ENCODE results near the gene CSMD2.
"Not testable (repeated sequence)": the region's sequence is repeated elsewhere in the genome, so short reads cannot be mapped to it uniquely, and the experiment has no call there.

Gene CSMD2

DNA sequence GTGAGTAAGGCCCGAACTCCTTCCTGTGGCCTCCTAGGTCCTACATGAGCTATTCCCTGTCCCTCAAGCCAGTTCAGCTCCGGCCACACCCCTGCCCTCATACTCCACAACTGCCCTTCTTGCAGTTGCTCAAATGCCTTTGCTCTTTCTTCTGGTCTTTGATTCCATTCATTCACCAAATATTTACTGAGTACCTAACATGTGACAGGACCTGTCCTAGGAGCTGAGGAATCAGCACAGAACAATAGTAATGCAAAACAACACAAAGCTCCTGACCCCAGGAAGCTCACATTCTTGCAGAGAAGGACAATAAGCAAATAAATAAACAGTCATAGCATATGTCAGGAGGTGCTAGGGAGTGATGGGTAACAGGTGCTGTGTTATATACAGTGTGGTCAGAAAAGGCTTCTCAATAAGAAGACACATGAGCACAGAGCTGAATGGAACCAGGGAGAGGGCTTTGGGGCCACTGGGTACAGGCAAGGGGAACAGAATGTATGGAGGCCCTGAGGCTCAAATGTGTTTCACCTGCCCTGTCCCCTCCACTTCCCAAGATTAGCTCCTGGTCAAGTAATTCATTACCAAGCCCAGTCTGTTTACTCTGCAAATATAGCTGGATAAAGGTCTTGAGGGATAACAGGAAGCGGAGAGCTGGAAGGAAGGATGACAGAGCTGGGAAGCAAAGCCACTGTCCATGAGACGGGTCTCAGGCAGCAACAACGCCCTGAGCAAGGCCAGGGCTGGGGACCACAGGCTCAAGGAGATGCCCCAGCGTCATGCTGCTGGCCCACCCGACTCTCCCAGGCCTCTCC lies 145.1 kb downstream of the CSMD2 start:
- H3K9me3 ChIP-seq (ENCODE audit: low read length): no peaks in the 10 kb centered on the region
- no peaks in the 10 kb centered on the region for H3K36me3 ChIP-seq (ENCODE audit: insufficient read depth, low read length)
- H3K4me3 ChIP-seq (ENCODE audit: low read length): no peak overlapping the region
- no peak overlapping the region for H2AFZ ChIP-seq (ENCODE audit: low read depth, low read length)
- H3K27me3 ChIP-seq (ENCODE audit: insufficient read depth, low read length): no peaks in the 10 kb centered on the region
- H3K4me1 ChIP-seq (ENCODE audit: insufficient read depth, low read length): no peaks in the 10 kb centered on the region

- Histone ChIP-seq H3K9me3 (ENCODE audit: low read length) (no peaks in the 10 kb centered on the region), H3K36me3 (ENCODE audit: insufficient read depth, low read length) (no peaks in the 10 kb centered on the region)
Measured at GRCh38 chr1:34018285-34018684, 146.7 kb downstream of the CSMD2 start.

DNA sequence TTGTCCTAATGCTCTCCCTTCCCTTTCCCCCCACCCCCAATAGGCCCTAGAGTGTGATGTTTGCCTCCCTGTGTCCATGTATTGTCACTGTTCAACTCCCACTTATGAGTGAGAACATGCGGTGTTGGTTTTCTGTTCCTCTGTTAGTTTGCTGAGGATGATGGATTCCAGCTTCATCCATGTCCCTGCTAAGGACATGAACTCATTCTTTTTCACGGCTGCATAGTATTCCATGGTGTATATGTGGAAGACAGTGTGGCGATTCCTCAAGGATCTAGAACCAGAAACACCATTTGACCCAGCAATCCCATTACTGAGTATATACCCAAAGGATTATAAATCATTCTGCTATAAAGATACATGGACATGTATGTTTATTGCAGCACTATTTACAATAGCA lies 148.7 kb downstream of the CSMD2 start:
- H2AFZ ChIP-seq (ENCODE audit: low read depth, low read length); H3K4me1 ChIP-seq (ENCODE audit: insufficient read depth, low read length); H3K27me3 ChIP-seq (ENCODE audit: insufficient read depth, low read length); H3K36me3 ChIP-seq (ENCODE audit: insufficient read depth, low read length); H3K9me3 ChIP-seq (ENCODE audit: low read length); H3K4me3 ChIP-seq (ENCODE audit: low read length): not testable (repeated sequence)

More at GRCh38 chr1:34018285-34018684, 146.7 kb downstream of the CSMD2 start:
- Histone ChIP-seq H3K27me3 (ENCODE audit: insufficient read depth, low read length) (no peaks in the 10 kb centered on the region), H2AFZ (ENCODE audit: low read depth, low read length) (no peak overlapping the region), H3K4me3 (ENCODE audit: low read length) (no peak overlapping the region), H3K4me1 (ENCODE audit: insufficient read depth, low read length) (no peaks in the 10 kb centered on the region)

GRCh38 chr1:34013958-34014737 lies 150.9 kb downstream of the CSMD2 start:
- Histone ChIP-seq H3K4me3 (ENCODE audit: low read length) (no peak overlapping the region), H3K27me3 (ENCODE audit: insufficient read depth, low read length) (no peaks in the 10 kb centered on the region), H3K4me1 (ENCODE audit: insufficient read depth, low read length) (no peaks in the 10 kb centered on the region), H3K36me3 (ENCODE audit: insufficient read depth, low read length) (no peaks in the 10 kb centered on the region), H2AFZ (ENCODE audit: low read depth, low read length) (no peak overlapping the region), H3K9me3 (ENCODE audit: low read length) (no peaks in the 10 kb centered on the region)

GRCh38 chr1:34013136-34013535 lies 151.9 kb downstream of the CSMD2 start:
- Histone ChIP-seq H3K27me3 (ENCODE audit: insufficient read depth, low read length) (no peaks in the 10 kb centered on the region), H2AFZ (ENCODE audit: low read depth, low read length) (no peak overlapping the region), H3K36me3 (ENCODE audit: insufficient read depth, low read length) (no peaks in the 10 kb centered on the region), H3K4me1 (ENCODE audit: insufficient read depth, low read length) (no peaks in the 10 kb centered on the region), H3K9me3 (ENCODE audit: low read length) (no peaks in the 10 kb centered on the region), H3K4me3 (ENCODE audit: low read length) (no peak overlapping the region)

GRCh38 chr1:34009340-34009985 lies 155.6 kb downstream of the CSMD2 start:
- no peaks in the 10 kb centered on the region for H3K4me1 ChIP-seq (ENCODE audit: insufficient read depth, low read length)
- H3K9me3 ChIP-seq (ENCODE audit: low read length): no peaks in the 10 kb centered on the region
- no peaks in the 10 kb centered on the region for H3K36me3 ChIP-seq (ENCODE audit: insufficient read depth, low read length)
- H3K4me3 ChIP-seq (ENCODE audit: low read length): no peak overlapping the region
- H2AFZ ChIP-seq (ENCODE audit: low read depth, low read length): no peak overlapping the region
- H3K27me3 ChIP-seq (ENCODE audit: insufficient read depth, low read length): no peaks in the 10 kb centered on the region

DNA sequence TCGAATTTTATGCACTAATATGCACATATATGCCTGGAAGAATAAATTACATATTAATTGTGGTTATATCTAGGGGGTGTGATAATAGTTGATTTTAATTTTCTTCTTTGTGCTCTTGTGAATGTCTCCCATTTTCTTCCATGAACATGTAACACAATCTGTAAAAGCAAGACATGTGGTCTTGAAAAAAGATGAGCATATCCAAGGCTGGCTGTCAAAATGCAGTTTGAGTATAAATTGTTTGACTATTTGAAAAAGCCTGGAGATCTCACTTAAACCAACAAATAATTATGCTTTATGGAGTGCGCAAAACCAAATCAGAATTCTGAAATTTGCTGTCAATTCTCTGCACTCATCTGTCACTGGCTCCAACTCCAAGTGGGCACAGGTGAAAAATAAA lies 157.3 kb downstream of the CSMD2 start:
- Histone ChIP-seq H3K9me3 (ENCODE audit: low read length) (no peaks in the 10 kb centered on the region), H2AFZ (ENCODE audit: low read depth, low read length) (no peak overlapping the region), H3K4me1 (ENCODE audit: insufficient read depth, low read length) (no peaks in the 10 kb centered on the region), H3K36me3 (ENCODE audit: insufficient read depth, low read length) (no peaks in the 10 kb centered on the region), H3K4me3 (ENCODE audit: low read length) (no peak overlapping the region), H3K27me3 (ENCODE audit: insufficient read depth, low read length) (no peaks in the 10 kb centered on the region)

DNA sequence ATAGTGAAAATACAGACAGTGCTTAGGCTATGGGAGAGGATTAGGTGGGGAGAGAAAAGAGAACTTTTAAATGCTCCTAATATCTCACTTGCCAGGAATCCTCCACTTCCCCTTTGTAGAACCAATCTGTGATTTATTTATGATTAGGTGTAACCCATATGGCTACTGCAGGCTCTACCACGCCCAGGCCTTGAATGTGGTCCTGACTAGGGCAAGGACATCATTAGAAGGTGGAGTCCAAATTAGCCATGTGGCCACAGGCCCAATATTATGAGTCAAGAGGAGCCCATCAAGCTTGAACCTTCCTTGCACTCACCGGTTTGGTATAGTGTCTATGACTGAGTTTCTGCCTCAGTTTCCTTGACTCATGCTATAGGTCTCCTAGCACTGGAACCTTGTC lies 159.7 kb downstream of the CSMD2 start:
- H2AFZ ChIP-seq (ENCODE audit: low read depth, low read length): no peak overlapping the region

GRCh38 chr1:34002810-34003209 lies 162.2 kb downstream of the CSMD2 start:
- H3K36me3 ChIP-seq (ENCODE audit: insufficient read depth, low read length): no peaks in the 10 kb centered on the region
- no peaks in the 10 kb centered on the region for H3K9me3 ChIP-seq (ENCODE audit: low read length)
- H2AFZ ChIP-seq (ENCODE audit: low read depth, low read length): no peak overlapping the region
- no peaks in the 10 kb centered on the region for H3K27me3 ChIP-seq (ENCODE audit: insufficient read depth, low read length)
- H3K4me1 ChIP-seq (ENCODE audit: insufficient read depth, low read length): no peaks in the 10 kb centered on the region
- H3K4me3 ChIP-seq (ENCODE audit: low read length): no peak overlapping the region

More for the DNA sequence above, 159.7 kb downstream of the CSMD2 start:
- no peak overlapping the region for H3K4me3 ChIP-seq (ENCODE audit: low read length)
- no peaks in the 10 kb centered on the region for H3K4me1 ChIP-seq (ENCODE audit: insufficient read depth, low read length)
- H3K9me3 ChIP-seq (ENCODE audit: low read length): no peaks in the 10 kb centered on the region
- H3K27me3 ChIP-seq (ENCODE audit: insufficient read depth, low read length): no peaks in the 10 kb centered on the region
- no peaks in the 10 kb centered on the region for H3K36me3 ChIP-seq (ENCODE audit: insufficient read depth, low read length)

DNA sequence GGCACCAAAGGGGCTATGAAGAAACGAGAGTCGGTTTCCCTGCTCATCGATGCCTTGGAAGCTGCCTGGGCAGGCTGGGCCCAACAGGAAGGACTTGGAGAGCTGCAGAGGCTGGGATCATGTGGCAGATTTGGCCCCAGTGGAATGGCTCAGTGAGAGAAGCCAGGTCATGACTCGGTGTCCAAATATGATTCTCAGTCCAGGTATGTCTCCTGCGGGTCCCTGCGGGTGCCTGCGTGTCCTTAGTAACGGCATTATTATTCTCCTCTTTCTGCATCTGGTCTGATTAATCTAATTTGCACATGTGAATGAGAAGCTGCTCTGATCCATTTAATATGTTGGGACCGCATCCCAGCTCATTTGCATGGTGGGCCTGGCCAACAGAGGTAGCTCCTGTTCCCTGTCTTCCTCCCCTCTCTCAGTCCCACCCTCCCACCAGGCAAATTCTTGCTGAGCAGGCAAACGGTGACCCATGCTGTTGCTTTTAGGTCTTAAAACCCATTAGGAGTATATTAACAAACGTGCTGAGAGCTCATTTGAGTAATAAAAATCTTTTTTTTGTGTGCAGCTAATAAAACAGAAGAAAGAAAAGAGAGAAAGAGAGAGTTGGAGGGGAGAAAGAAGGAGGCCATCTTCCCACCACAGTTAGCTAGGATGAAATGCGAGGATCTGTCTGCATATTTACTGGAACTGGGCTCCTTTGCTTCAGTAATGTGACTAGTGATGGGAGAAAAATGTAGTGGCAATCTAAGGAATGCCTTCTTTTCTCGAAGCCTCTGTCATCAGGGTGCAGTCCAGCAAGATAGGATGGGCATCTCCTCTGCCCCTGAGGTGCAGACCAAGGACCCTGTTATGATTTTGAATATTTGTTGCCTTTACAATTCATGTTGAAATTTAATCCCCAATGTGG lies 167.6 kb downstream of the CSMD2 start:
- Histone ChIP-seq H3K27me3 (ENCODE audit: insufficient read depth, low read length) (no peaks in the 10 kb centered on the region), H3K4me3 (ENCODE audit: low read length) (no peak overlapping the region), H3K9me3 (ENCODE audit: low read length) (no peaks in the 10 kb centered on the region), H3K36me3 (ENCODE audit: insufficient read depth, low read length) (no peaks in the 10 kb centered on the region), H3K4me1 (ENCODE audit: insufficient read depth, low read length) (no peaks in the 10 kb centered on the region), H2AFZ (ENCODE audit: low read depth, low read length) (no peak overlapping the region)

DNA sequence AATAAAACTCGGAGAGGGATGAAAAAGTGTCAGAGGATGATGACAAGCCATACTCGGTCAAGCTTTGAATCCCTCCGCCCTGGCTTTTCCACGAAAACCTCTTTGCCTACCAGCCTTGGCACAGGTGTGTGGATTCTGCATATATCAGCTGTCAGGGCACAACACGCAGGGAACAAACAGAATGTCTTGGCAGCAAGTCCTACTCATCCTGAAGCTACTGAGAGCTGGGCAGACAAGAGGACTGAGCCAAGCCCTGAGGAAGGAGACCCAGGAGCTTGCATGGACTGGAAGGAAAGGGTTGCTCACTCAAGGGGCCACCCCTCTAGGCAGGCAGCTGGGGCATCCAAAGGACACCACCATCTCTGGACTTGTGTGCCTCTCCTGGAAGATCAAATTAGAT lies 168.7 kb downstream of the CSMD2 start:
- no peaks in the 10 kb centered on the region for H3K27me3 ChIP-seq (ENCODE audit: insufficient read depth, low read length)
- H3K36me3 ChIP-seq (ENCODE audit: insufficient read depth, low read length): no peaks in the 10 kb centered on the region
- no peaks in the 10 kb centered on the region for H3K4me1 ChIP-seq (ENCODE audit: insufficient read depth, low read length)
- H3K4me3 ChIP-seq (ENCODE audit: low read length): no peak overlapping the region
- no peak overlapping the region for H2AFZ ChIP-seq (ENCODE audit: low read depth, low read length)
- H3K9me3 ChIP-seq (ENCODE audit: low read length): no peaks in the 10 kb centered on the region

- H3K27me3 ChIP-seq (ENCODE audit: insufficient read depth, low read length): no peaks in the 10 kb centered on the region
- no peaks in the 10 kb centered on the region for H3K9me3 ChIP-seq (ENCODE audit: low read length)
- H3K4me1 ChIP-seq (ENCODE audit: insufficient read depth, low read length): no peaks in the 10 kb centered on the region
- no peak overlapping the region for H3K4me3 ChIP-seq (ENCODE audit: low read length)
- H3K36me3 ChIP-seq (ENCODE audit: insufficient read depth, low read length): no peaks in the 10 kb centered on the region
- no peak overlapping the region for H2AFZ ChIP-seq (ENCODE audit: low read depth, low read length)
Measured at GRCh38 chr1:33993301-33993700, 171.7 kb downstream of the CSMD2 start.
